ENCODE measurements around the gene GBA2. TPM values are rescaled to one million over a fixed set of nuclear protein-coding genes. Genes with fewer than 3 reads are reported as not detected.

The GBA2 gene
- polyA plus RNA-seq, 1 of the 3 experiments (the other 2 are of a cell fraction) = 71.5 TPM

- CTCF ChIA-PET = interaction anchor here (0.8 to 6.5 kb wide), 4 partner anchors 7 to 43 kb away, joined by 3 to 88 read pairs (median 16); partner anchors contain the start of genes CREB3, GBA2, RGP1 and TLN1
- DNase-seq = no peak
- TF ChIP-seq SIN3A (IDR thresholded peaks at IDR 0.05; ENCODE audit: borderline replicate concordance, low read depth, low read length) = no peak
- TF ChIP-seq RFX5 (IDR thresholded peaks at IDR 0.05; ENCODE audit: low read length) = no peak
- no peak for TF ChIP-seq GABPA (IDR thresholded peaks at IDR 0.05; ENCODE audit: low read depth)
- no peak for TF ChIP-seq CHD2 (IDR thresholded peaks at IDR 0.05; ENCODE audit: low read length, partially characterized antibody)
- TF ChIP-seq REST (IDR thresholded peaks at IDR 0.05; ENCODE audit: low read depth, low read length) = no peak
- no peak for TF ChIP-seq PBX3 (IDR thresholded peaks at IDR 0.05)
- no peak for TF ChIP-seq TAF1 (IDR thresholded peaks at IDR 0.05; ENCODE audit: borderline replicate concordance, low read depth, low read length)
- no peak for TF ChIP-seq MAX (IDR thresholded peaks at IDR 0.05; ENCODE audit: low read depth)
- TF ChIP-seq IRF3 (IDR thresholded peaks at IDR 0.05; ENCODE audit: low read depth, low read length) = no peak
- no peak for TF ChIP-seq RXRA (IDR thresholded peaks at IDR 0.05; ENCODE audit: borderline replicate concordance, low read depth)
- no peaks in the 10 kb centered on the region for H3K27me3 ChIP-seq (ENCODE audit: insufficient read depth)
- H3K4me2 ChIP-seq = no peak overlapping the region
- H4K20me1 ChIP-seq (ENCODE audit: insufficient read depth) = peaks cover 5% of the 10 kb centered on the region; the same call in 1 of the 2 replicates
- WGBS (ENCODE audit: low lambda C conversion rate) = 94% methylated on average over 6 of the region's 6 CpGs
- H3K9ac ChIP-seq = no peak overlapping the region
- H3K4me3 ChIP-seq (ENCODE audit: low read depth in 2 of 2, low read length in 1 of 2) = no peak overlapping the region
- H3K9me3 ChIP-seq = no peaks in the 10 kb centered on the region
- H3K79me2 ChIP-seq (ENCODE audit: insufficient read depth) = peaks cover 43% of the 10 kb centered on the region
- peaks cover 28% of the 10 kb centered on the region for H3F3A ChIP-seq (replicated peaks; ENCODE audit: insufficient read depth)
- no peaks in the 10 kb centered on the region for H3K9me2 ChIP-seq
- POLR2A ChIA-PET = no interaction called here
- no peak overlapping the region for H3K27ac ChIP-seq (ENCODE audit: low read depth in 2 of 2, low read length in 1 of 2)
- no peak overlapping the region for H2AFZ ChIP-seq (ENCODE audit: low read depth)
- peaks cover 65 to 91% of the 10 kb centered on the region in 2 experiments for H3K36me3 ChIP-seq (replicated peaks in 1 of 2; ENCODE audit: control insufficient read depth in 1 of 2, insufficient read depth in 2 of 2, low read length in 1 of 2)
- H3K4me1 ChIP-seq (ENCODE audit: control insufficient read depth in 1 of 2, insufficient read depth in 2 of 2, low read depth in 1 of 2, low read length in 1 of 2) = peaks cover 0 to 6% of the 10 kb centered on the region in 2 experiments; a peak in 1 of 4 replicates
Observed at GRCh38 chr9:35740243-35740642, 8.8 kb downstream of the GBA2 start.

Measured in SK-N-SH (cell line).